Activated CD8-positive, alpha-beta T cell treated with anti-CD3 and anti-CD28 coated beads for 36 hours (primary cell): ENCODE results near the gene STMN3. TPM values are rescaled to one million over a fixed set of nuclear protein-coding genes. Genes with fewer than 3 reads are reported as not detected.
"Not testable (repeated sequence)": the region's sequence is repeated elsewhere in the genome, so short reads cannot be mapped to it uniquely, and the experiment has no call there.

Experiments
- ATAC-seq: fragments of 200-7000 bp; cut with Tn5 transposase; one replicate; pipeline ENCODE4 v1.10.0; 2021; ENCODE audit warnings: mild to moderate bottlenecking, moderate library complexity
- CTCF ChIA-PET: fragments of 350-600 bp; sonication (Branson Sonifier 250); formaldehyde crosslinking; loops from one replicate; lab custom pipeline; 2021; ENCODE audit warnings: antibody characterized with exemption; lab: Charles Lee
- POLR2A ChIA-PET: fragments of 350-600 bp; sonication (Branson Sonifier 250); formaldehyde crosslinking; loops from one replicate; lab custom pipeline; 2021; ENCODE audit warnings: antibody characterized with exemption; lab: Charles Lee
- DNase-seq: peaks from one replicate; pipeline ENCODE4 v3.0.0-alpha.2; 2020
- H3K27ac Mint-ChIP-seq: one replicate; pipeline ENCODE4 v1.8.0; 2021; ENCODE audit warnings: mild to moderate bottlenecking, mixed read lengths
- H3K27me3 Mint-ChIP-seq: one replicate; pipeline ENCODE4 v1.8.0; 2021; ENCODE audit warnings: mixed read lengths
- H3K36me3 Mint-ChIP-seq: one replicate; pipeline ENCODE4 v1.8.0; 2021; ENCODE audit warnings: low read depth, mixed read lengths
- H3K4me1 Mint-ChIP-seq: one replicate; pipeline ENCODE4 v1.8.0; 2021; ENCODE audit warnings: low read depth, mixed read lengths
- H3K4me3 Mint-ChIP-seq: one replicate; pipeline ENCODE4 v1.8.0; 2021; ENCODE audit warnings: mild to moderate bottlenecking, moderate library complexity, mixed read lengths
- H3K9me3 Mint-ChIP-seq: one replicate; pipeline ENCODE4 v1.8.0; 2021; ENCODE audit warnings: mixed read lengths
- CTCF ChIP-seq: fragments of 200-600 bp; IDR thresholded peaks from one replicate; pipeline ENCODE4 v1.8.0; 2022; ENCODE audit warnings: antibody characterized with exemption, mild to moderate bottlenecking
- intact Hi-C: fragments of 100-400 bp; cut with micrococcal nuclease; formaldehyde crosslinking; loops from one replicate; pipeline ENCODE4 v1.10.0; 2022
- total RNA-seq, 2 experiments: library from RNA; stranded (reverse); gene quantifications; one replicate each; pipeline ENCODE4 v1.2.3, GENCODE V29; 2021

Gene STMN3
- total RNA-seq, 2 experiments from 2014 or later = 17.8 to 18.4 TPM

DNA sequence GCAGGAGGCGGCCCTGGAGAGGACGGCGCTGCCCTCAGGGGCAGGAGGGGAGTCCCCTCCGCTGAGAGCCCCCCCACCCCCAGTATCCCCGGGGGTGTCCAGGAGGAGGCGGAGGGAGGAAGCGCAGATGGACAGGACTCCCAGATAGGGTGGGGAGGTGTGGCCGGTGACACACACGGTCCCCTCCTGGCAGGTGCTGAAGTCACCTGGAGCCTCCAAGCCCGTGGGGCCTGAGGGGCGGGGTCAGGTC lies 1.4 kb downstream of the STMN3 start:
- ChIA-PET POLR2A (interaction anchor here (0.8 kb wide), 1 partner anchor 10 kb away, joined by 3 read pairs; no protein-coding TSS in a partner anchor), CTCF (interaction anchor here (1.2 to 1.9 kb wide), 2 partner anchors 10 to 328 kb away, joined by 3 to 12 read pairs; no protein-coding TSS in a partner anchor)
- intact Hi-C loops = no loop called here
- Mint-ChIP-seq H3K4me1 (peaks cover 20% of the 10 kb centered on the region), H3K9me3 (no peaks in the 10 kb centered on the region), H3K36me3 (no peaks in the 10 kb centered on the region), H3K27ac (no peak overlapping the region), H3K4me3 (peak overlapping the region; percentile 68), H3K27me3 (no peaks in the 10 kb centered on the region)
- TF ChIP-seq CTCF = no peak
- DNase-seq (no peak), ATAC-seq (peak; percentile 9)

GRCh38 chr20:63650486-63650885 lies 2.7 kb downstream of the STMN3 start:
- H3K4me1 Mint-ChIP-seq = peaks cover 20% of the 10 kb centered on the region
- ATAC-seq, intact Hi-C loops, H3K27me3 Mint-ChIP-seq, H3K4me3 Mint-ChIP-seq, DNase-seq, POLR2A ChIA-PET, H3K27ac Mint-ChIP-seq, H3K9me3 Mint-ChIP-seq, H3K36me3 Mint-ChIP-seq: not testable (repeated sequence)
- CTCF ChIA-PET = interaction anchor here (1.9 kb wide), 1 partner anchor 9 kb away, joined by 12 read pairs; no protein-coding TSS in a partner anchor

GRCh38 chr20:63648895-63649589 lies 4.2 kb downstream of the STMN3 start:
- CTCF ChIA-PET = interaction anchor here (1.0 kb wide), 1 partner anchor 112 kb away, joined by 3 read pairs; the partner anchor contains the start of gene PTK6
- intact Hi-C loops = no loop called here
- peaks cover 11% of the 10 kb centered on the region for H3K4me1 Mint-ChIP-seq
- no peak for ATAC-seq
- no peak for TF ChIP-seq CTCF
- no peaks in the 10 kb centered on the region for H3K27me3 Mint-ChIP-seq
- no peak overlapping the region for H3K27ac Mint-ChIP-seq
- H3K4me3 Mint-ChIP-seq = no peak overlapping the region
- POLR2A ChIA-PET = no interaction called here
- DNase-seq = no peak
- H3K36me3 Mint-ChIP-seq = no peaks in the 10 kb centered on the region
- no peaks in the 10 kb centered on the region for H3K9me3 Mint-ChIP-seq

- CTCF ChIA-PET = interaction anchor here (1.0 kb wide), 2 partner anchors 111 to 127 kb away, joined by 3 read pairs; partner anchors contain the start of genes PPDPF and PTK6
- Mint-ChIP-seq H3K27me3 (no peaks in the 10 kb centered on the region), H3K9me3 (no peaks in the 10 kb centered on the region), H3K4me1 (peaks cover 7% of the 10 kb centered on the region), H3K27ac (peak overlapping the region; percentile 7), H3K4me3 (no peak overlapping the region), H3K36me3 (no peaks in the 10 kb centered on the region)
- intact Hi-C loops = no loop called here
- no peak for TF ChIP-seq CTCF
- ATAC-seq = no peak
- no peak for DNase-seq
- POLR2A ChIA-PET = interaction anchor here (0.8 kb wide), 1 partner anchor 22 kb away, joined by 3 read pairs; no protein-coding TSS in a partner anchor
Measured at GRCh38 chr20:63648190-63648589, 5.0 kb downstream of the STMN3 start.

- Mint-ChIP-seq H3K4me1 (no peaks in the 10 kb centered on the region), H3K36me3 (no peaks in the 10 kb centered on the region), H3K27ac (no peak overlapping the region), H3K9me3 (no peaks in the 10 kb centered on the region), H3K27me3 (no peaks in the 10 kb centered on the region), H3K4me3 (no peak overlapping the region)
- intact Hi-C loops = no loop called here
- ATAC-seq (no peak), DNase-seq (no peak)
- TF ChIP-seq CTCF = no peak
- POLR2A ChIA-PET = interaction anchor here (0.5 to 3.1 kb wide), 3 partner anchors 9 to 923 kb away, joined by 3 to 14 read pairs (median 4); partner anchors contain the start of gene RTEL1
- CTCF ChIA-PET = interaction anchor here (1.4 kb wide), 1 partner anchor 13 kb away, joined by 5 read pairs; the partner anchor contains the start of gene RTEL1
Measured at GRCh38 chr20:63645218-63645617, 8.0 kb downstream of the STMN3 start.
